BE2C (cell line): ENCODE measurements around the gene TOGARAM1.

ENCODE experiments used
- DNase-seq: peaks from one replicate; pipeline ENCODE4 v3.0.0-alpha.2; 2020
- H3K27me3 ChIP-seq: fragments of 250-450 bp; sonication (Bioruptor Pico); 2 replicates; pipeline ENCODE4 v1.5.1; 2020; ENCODE audit warnings: mild to moderate bottlenecking
- H3K36me3 ChIP-seq: fragments of 250-450 bp; sonication (Bioruptor Pico); 2 replicates; pipeline ENCODE4 v1.5.1; 2020; ENCODE audit warnings: mild to moderate bottlenecking
- H3K4me1 ChIP-seq: fragments of 250-450 bp; sonication (Bioruptor Pico); 2 replicates; pipeline ENCODE4 v1.5.1; 2020
- H3K4me3 ChIP-seq: 2 replicates; pipeline ENCODE4 v1.5.1; 2011; ENCODE audit warnings: low read depth, low read length
- H3K9me3 ChIP-seq: fragments of 250-450 bp; sonication (Bioruptor Pico); 2 replicates; pipeline ENCODE4 v1.5.1; 2020
- CTCF ChIP-seq: IDR thresholded peaks from 2 replicates; pipeline ENCODE4 v1.5.1; 2012; ENCODE audit warnings: mild to moderate bottlenecking, low read depth, low read length

Gene TOGARAM1

GRCh38 chr14:45082420-45082819, 120.4 kb downstream of the TOGARAM1 start:
- H3K27me3 ChIP-seq, result no peaks in the 10 kb centered on the region
- no peak overlapping the region for H3K4me3 ChIP-seq
- DNase-seq, result no peak
- 0 out of 2 replicates have a peak, but pooled peaks cover 4% of the 10 kb centered on the region for H3K4me1 ChIP-seq
- H3K9me3 ChIP-seq, result no peaks in the 10 kb centered on the region
- no peak for TF ChIP-seq CTCF
- no peaks in the 10 kb centered on the region for H3K36me3 ChIP-seq

- peak overlapping the region; percentile 82 for H3K4me3 ChIP-seq
- no peaks in the 10 kb centered on the region for H3K9me3 ChIP-seq
- H3K36me3 ChIP-seq, result no peaks in the 10 kb centered on the region
- H3K27me3 ChIP-seq, result no peaks in the 10 kb centered on the region
- TF ChIP-seq CTCF, result no peak
- no peak for DNase-seq
- H3K4me1 ChIP-seq, result 0 out of 2 replicates have a peak, but pooled peaks cover 4% of the 10 kb centered on the region
Observed at GRCh38 chr14:45083617-45083975, 121.6 kb downstream of the TOGARAM1 start.

- no peaks in the 10 kb centered on the region for H3K9me3 ChIP-seq
- H3K4me3 ChIP-seq, result peak within 1 kb of the TSS; percentile 82
- TF ChIP-seq CTCF, result no peak
- 0 out of 2 replicates have a peak, but pooled peaks cover 4% of the 10 kb centered on the region for H3K4me1 ChIP-seq
- peak; percentile 96 for DNase-seq
- H3K27me3 ChIP-seq, result no peaks in the 10 kb centered on the region
- H3K36me3 ChIP-seq, result no peaks in the 10 kb centered on the region
Observed at GRCh38 chr14:45083976-45084722, 122.2 kb downstream of the TOGARAM1 start, which contains the start of gene PRPF39. Gene PRPF39, plus strand, starts transcription at chr14:45084116. Its CDS starts 11,124 bp downstream, at chr14:45095240.

- H3K4me3 ChIP-seq, result peak overlapping the region; percentile 82
- no peaks in the 10 kb centered on the region for H3K27me3 ChIP-seq
- no peaks in the 10 kb centered on the region for H3K9me3 ChIP-seq
- H3K4me1 ChIP-seq, result 0 out of 2 replicates have a peak, but pooled peaks cover 4% of the 10 kb centered on the region
- no peaks in the 10 kb centered on the region for H3K36me3 ChIP-seq
- no peak for DNase-seq
- no peak for TF ChIP-seq CTCF
Observed at GRCh38 chr14:45084946-45085346, 123.0 kb downstream of the TOGARAM1 start.

GRCh38 chr14:45089813-45090212, 127.8 kb downstream of the TOGARAM1 start:
- H3K9me3 ChIP-seq, result no peaks in the 10 kb centered on the region
- DNase-seq, result no peak
- H3K36me3 ChIP-seq, result peaks cover 7% of the 10 kb centered on the region
- no peak overlapping the region for H3K4me3 ChIP-seq
- no peaks in the 10 kb centered on the region for H3K4me1 ChIP-seq
- H3K27me3 ChIP-seq, result no peaks in the 10 kb centered on the region
- no peak for TF ChIP-seq CTCF

GRCh38 chr14:45091710-45092109, 129.7 kb downstream of the TOGARAM1 start:
- peaks cover 24% of the 10 kb centered on the region for H3K36me3 ChIP-seq
- no peaks in the 10 kb centered on the region for H3K4me1 ChIP-seq
- H3K4me3 ChIP-seq, result no peak overlapping the region
- TF ChIP-seq CTCF, result no peak
- no peaks in the 10 kb centered on the region for H3K9me3 ChIP-seq
- H3K27me3 ChIP-seq, result no peaks in the 10 kb centered on the region
- no peak for DNase-seq
